Measurements from ENCODE around the gene PSMD12.
A peak's percentile ranks its signal among the peaks of the same experiment; 100 is the strongest.

PSMD12 gene

DNA sequence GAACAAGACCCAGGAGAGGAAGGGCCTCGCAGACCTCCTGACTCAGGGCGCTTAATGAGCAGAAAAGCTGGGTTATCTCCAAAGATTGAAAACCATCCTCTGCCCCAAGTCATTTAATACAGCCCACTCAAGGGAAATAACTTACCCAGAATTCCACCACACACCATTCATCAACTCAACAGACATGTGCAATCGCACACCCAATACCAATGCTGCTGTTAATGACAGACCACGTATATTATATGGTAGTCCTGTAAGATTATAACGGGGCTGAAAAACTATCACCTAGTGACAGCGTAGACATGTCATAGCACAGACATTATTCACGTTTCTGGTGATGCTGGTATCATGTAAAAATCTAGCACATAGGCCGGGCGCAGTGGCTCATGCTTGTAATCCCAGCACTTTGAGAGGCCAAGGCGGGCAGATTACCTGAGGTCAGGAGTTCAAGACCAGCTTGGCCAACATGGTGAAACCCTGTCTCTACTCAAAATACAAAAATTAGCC lies 68.9 kb downstream of the PSMD12 start:
- DNase-seq: no peak

DNA sequence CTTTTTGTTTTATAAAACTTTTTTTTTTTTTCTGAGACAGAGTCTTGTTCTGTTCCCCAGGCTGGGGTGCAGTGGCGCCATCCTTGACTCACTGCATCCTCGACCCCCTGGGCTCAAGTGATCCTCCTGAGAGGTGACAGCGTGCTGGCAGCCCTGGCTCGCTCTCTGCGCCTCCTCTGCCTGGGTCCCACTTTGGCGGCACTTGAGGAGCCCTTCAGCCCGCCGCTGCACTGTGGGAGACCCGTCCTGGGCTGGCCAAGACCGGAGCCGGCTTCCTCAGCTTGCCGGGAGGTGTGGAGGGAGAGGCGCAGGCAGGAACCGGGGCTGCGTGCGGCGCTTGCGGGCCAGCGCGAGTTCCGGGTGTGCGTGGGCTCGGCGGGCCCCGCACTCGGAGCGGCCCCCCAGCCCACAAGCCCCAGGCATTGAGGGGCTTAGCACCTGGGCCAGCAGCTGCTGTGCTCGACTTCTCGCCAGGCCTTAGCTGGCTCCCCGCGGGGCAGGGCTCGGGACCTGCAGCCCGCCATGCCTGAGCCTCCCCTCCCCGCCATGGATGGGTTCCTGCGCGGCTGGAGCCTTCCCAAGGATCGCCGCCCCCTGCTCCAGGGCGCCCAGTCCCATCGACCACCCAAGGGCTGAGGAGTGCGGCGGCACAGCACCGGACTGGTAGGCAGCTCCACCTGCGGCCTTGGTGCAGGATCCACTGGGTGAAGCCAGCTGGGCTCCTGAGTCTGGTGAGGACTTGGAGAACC lies 71.8 kb downstream of the PSMD12 start:
- DNase-seq: no peak

DNA sequence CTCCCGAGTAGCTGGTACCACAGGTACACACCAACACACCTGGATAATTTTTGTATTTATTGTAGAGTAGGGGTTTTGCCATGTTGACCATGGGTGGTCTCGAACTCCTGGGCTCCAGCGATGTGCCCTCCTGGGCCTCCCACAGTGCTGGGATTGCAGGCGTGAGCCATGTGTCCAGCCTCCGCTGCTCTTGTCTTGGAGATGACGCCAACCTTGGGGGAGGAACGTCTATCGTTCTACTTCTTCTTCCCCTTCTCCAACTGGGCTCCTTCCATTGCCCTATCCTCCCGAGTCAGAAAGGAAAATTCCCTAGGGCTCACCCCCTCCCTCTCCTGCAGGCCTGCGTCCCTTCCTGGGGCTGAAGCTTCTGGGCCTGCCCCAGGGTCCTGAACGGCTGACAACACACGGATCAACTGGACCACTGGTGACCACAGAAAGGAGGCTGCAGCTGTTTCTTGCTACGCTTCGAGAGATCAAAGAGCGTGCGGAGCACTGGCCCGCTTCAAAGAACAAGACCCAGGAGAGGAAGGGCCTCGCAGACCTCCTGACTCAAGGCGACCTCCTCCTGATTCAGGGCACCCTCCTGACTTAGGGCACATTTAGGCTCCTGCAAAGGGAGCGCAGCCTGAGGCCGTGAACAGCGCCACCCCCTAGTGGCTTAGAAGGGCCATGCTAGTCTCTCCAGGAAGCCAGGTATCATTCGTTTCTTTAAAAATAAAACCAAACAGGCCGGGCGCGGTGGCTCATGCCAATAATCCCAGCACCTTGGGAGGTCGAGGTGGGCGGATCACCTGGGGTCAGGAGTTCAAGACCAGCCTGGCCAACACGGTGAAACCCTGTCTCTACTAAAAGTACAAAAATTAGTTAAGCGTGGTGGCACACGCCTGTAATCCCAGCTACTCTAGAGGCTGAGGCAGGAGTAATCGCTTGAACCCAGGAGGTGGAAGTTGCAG lies 72.8 kb downstream of the PSMD12 start:
- DNase-seq: peak; percentile 14

DNA sequence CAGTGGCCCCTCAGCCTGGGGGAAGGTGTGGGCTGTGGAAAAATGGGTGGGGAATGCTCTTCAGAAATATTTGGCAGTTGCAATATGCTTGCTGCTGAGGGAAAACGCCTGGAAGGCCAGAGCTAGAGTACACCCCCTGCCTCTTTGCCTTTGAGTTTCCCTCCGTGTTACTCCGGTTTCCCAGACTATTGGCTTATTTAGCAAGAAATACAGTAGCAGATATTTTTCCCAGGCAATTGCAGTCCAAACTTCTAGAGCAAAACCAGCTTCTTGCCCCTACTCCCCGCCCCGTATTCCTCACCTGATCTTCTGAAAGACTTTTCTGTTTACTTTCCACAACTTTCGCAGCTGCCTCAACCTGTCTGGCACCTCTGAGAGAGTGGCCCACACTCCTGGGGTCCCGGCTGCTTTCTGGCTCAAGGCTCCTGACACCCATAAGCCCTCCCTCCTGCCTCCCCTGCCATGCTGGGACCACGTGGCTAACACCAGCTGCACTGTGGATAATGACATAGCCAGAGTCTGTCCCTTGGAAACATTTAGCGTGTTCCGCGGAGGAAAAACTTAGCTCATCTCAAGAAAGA lies 75.6 kb downstream of the PSMD12 start:
- DNase-seq: no peak

DNA sequence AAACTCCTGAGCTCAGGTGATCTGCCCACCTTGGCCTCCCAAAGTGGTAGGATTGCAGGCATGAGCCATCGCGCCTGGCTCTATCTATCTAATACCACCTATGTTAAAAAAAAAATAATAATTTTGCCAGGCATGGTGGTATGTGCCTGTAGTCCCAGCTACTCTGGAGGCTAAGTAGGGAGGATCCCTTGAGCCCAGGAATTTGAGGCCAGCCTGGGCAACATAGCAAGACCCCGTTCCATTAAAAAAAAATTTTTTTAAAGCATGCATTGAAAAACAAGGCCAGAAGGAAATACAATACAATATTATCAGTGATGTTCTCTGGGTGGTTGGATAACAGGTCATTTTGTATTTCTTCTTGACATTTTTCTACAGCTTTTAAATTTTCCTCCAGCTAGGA lies 76.1 kb downstream of the PSMD12 start:
- DNase-seq: no peak

DNA sequence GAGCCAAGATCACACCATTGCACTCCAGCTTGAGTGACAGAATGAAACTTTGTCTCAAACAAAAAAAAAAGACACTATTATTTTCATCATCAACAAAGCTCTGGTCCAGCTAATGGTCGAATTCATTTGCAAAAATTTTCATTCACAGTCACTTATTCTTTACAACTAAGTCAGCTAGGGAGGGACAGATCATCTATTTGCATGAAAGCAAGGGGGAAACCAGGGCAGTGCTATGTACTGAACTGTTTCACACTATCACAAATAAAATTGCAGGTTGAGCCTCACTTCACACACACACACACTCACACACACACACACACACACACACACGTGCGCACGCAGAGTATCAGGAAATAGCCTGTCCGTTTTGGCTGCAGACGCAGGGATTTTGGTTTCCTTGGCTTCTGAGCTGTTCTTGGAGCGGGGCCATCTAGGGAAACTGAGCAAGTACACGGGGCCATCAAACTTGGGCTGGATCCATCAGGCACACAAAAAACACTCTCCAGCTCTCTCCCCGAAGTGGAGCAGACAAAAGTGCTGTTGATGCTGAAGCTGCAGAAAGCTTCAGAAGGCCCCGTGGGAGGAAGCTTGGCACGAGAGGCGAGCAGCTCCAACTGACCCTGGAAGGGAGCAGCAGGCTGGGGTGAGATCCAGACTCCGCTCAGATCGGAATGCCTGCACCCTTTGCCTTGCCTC lies 77.0 kb downstream of the PSMD12 start:
- DNase-seq: no peak

All from NCI-H510A (cell line).